OCI-LY7 (cell line): ENCODE measurements around the gene PPP1R27.

Source experiments
- CTCF ChIP-seq: fragments of 200-600 bp; sonication (generic); conservative IDR thresholded peaks from 2 replicates; pipeline ENCODE4 v1.5.1; 2014; ENCODE audit warnings: mild to moderate bottlenecking, antibody characterized with exemption, low read length, moderate library complexity, mixed read lengths
- EZH2phosphoT487 ChIP-seq: fragments of 200-600 bp; sonication (generic); IDR thresholded peaks from 2 replicates; pipeline ENCODE4 v1.6.1; 2018; ENCODE audit warnings: low read depth, borderline replicate concordance, mild to moderate bottlenecking, mixed run types, antibody characterized with exemption, low read length, moderate library complexity, mixed read lengths

GRCh38 chr17:81842378-81842724 is 7.5 kb upstream of the PPP1R27 start:
- no peak for TF ChIP-seq CTCF
- no peak for TF ChIP-seq EZH2phosphoT487
